Esophagus (tissue), 2 donors: ENCODE data around the gene UGT3A1. TPM values are rescaled to one million over a fixed set of nuclear protein-coding genes. Genes with fewer than 3 reads are reported as not detected.
"Not testable (repeated sequence)": the region's sequence is repeated elsewhere in the genome, so short reads cannot be mapped to it uniquely, and the experiment has no call there.

Experiments
- H3K27ac ChIP-seq, 2 donors: one replicate each; pipeline ENCODE4 v1.5.1; 2013; ENCODE audit warnings: low read depth in 2 of 2, mild to moderate bottlenecking in 2 of 2, inconsistent platforms in 1 of 2, low read length in 1 of 2, moderate library complexity in 1 of 2
- H3K27me3 ChIP-seq, 2 donors: one replicate each; pipeline ENCODE4 v1.6.1; 2013; ENCODE audit warnings: low read length in 2 of 2, control low read depth in 1 of 2, mild to moderate bottlenecking in 1 of 2; ENCODE audit not compliant: insufficient read depth in 2 of 2, control insufficient read depth in 1 of 2
- H3K36me3 ChIP-seq, 2 donors: one replicate each; pipeline ENCODE4 v1.6.1; 2013; ENCODE audit warnings: low read length in 1 of 2; ENCODE audit not compliant: control insufficient read depth in 2 of 2, insufficient read depth in 2 of 2
- H3K4me1 ChIP-seq, 2 donors: one replicate each; pipeline ENCODE4 v1.6.1; 2013; ENCODE audit warnings: low read length in 1 of 2; ENCODE audit not compliant: control insufficient read depth in 2 of 2, insufficient read depth in 2 of 2
- H3K4me3 ChIP-seq, 2 donors: one replicate each; pipeline ENCODE4 v1.5.1; 2013; ENCODE audit warnings: low read length in 2 of 2, mild to moderate bottlenecking in 2 of 2, low read depth in 1 of 2, moderate library complexity in 1 of 2
- H3K9me3 ChIP-seq, 2 donors: one replicate each; pipeline ENCODE4 v1.6.1; 2013; ENCODE audit warnings: mild to moderate bottlenecking in 2 of 2, low read depth in 1 of 2, low read length in 1 of 2, moderate library complexity in 1 of 2; ENCODE audit not compliant: control insufficient read depth in 2 of 2, insufficient read depth in 1 of 2
- WGBS, 2 donors: extraction: QIAGEN DNeasy Blood & Tissue Kit; methylation state at CpG; one replicate each; pipeline ENCODE4 v1.1.7; 2013; 5-methylcytosine and 5-hydroxymethylcytosine counted together
- polyA plus RNA-seq, 2 donors: library from polyadenylated mRNA; stranded (reverse); fragments of 200-250 nt; gene quantifications; one replicate each; pipeline ENCODE4 v1.2.3, GENCODE V29; 2013
- donor health status: healthy with polysubstance abuse.
- donor health status: Bipolar disorder and iron deficiency.

UGT3A1 gene
- polyA plus RNA-seq, 2 donors: 0.02 TPM

GRCh38 chr5:35999547-35999946 is 8.4 kb upstream of the UGT3A1 start:
- Histone ChIP-seq H3K36me3 (no peaks in the 10 kb centered on the region), H3K4me3 (no peak overlapping the region), H3K27ac (no peak overlapping the region), H3K27me3 (no peaks in the 10 kb centered on the region), H3K9me3 (no peaks in the 10 kb centered on the region), H3K4me1 (no peaks in the 10 kb centered on the region)
- 47 to 61% methylated on average over 1 of the region's 1 CpG for WGBS, 2 donors

DNA sequence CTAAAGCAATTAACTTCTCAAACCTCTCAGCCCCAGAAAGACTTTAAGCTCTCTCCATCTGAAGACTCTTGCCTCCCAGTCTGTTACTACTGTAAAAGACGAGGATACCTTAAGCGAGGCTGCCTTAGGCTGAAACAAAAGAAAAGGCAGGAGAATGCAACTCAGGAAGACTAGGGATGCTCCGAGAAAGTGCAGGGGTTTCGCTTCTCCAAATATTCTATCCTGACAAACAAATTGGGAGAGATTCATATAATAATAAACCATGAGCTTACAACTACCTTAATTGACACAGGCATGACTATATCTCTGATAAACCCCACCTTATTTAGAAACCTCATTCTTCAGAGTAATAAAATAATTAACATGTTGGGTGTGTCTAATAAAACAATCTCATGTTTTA is 4.9 kb upstream of the UGT3A1 start:
- Histone ChIP-seq H3K4me1 (no peaks in the 10 kb centered on the region), H3K27me3 (no peaks in the 10 kb centered on the region), H3K9me3 (no peaks in the 10 kb centered on the region), H3K27ac (no peak overlapping the region), H3K4me3 (no peak overlapping the region), H3K36me3 (no peaks in the 10 kb centered on the region)
- WGBS, 2 donors: 70 to 92% methylated on average over 4 of the region's 4 CpGs

- Histone ChIP-seq H3K27ac (no peak overlapping the region), H3K4me3 (no peak overlapping the region)
Measured at GRCh38 chr5:35990520-35990919, 670 bp downstream of the UGT3A1 start.

GRCh38 chr5:35988529-35988928 is 2.7 kb downstream of the UGT3A1 start:
- WGBS, 2 donors: 62 to 80% methylated on average over 4 of the region's 4 CpGs
- H3K27ac ChIP-seq: no peak overlapping the region
- H3K9me3 ChIP-seq: no peaks in the 10 kb centered on the region
- no peaks in the 10 kb centered on the region for H3K4me1 ChIP-seq
- no peaks in the 10 kb centered on the region for H3K36me3 ChIP-seq
- H3K27me3 ChIP-seq: no peaks in the 10 kb centered on the region
- H3K4me3 ChIP-seq: no peak overlapping the region

More at GRCh38 chr5:35990520-35990919, 670 bp downstream of the UGT3A1 start:
- no peaks in the 10 kb centered on the region for H3K27me3 ChIP-seq
- no peaks in the 10 kb centered on the region for H3K36me3 ChIP-seq
- H3K4me1 ChIP-seq: no peaks in the 10 kb centered on the region
- H3K9me3 ChIP-seq: no peaks in the 10 kb centered on the region
- 21 to 27% methylated on average over 12 of the region's 12 CpGs for WGBS, 2 donors

- Histone ChIP-seq H3K4me1 (no peaks in the 10 kb centered on the region), H3K9me3 (no peaks in the 10 kb centered on the region), H3K27ac (no peak overlapping the region), H3K36me3 (no peaks in the 10 kb centered on the region), H3K27me3 (no peaks in the 10 kb centered on the region), H3K4me3 (no peak overlapping the region)
- WGBS, 2 donors: 59 to 61% methylated on average over 3 of the region's 3 CpGs
Measured at GRCh38 chr5:35987776-35988175, 3.4 kb downstream of the UGT3A1 start.

DNA sequence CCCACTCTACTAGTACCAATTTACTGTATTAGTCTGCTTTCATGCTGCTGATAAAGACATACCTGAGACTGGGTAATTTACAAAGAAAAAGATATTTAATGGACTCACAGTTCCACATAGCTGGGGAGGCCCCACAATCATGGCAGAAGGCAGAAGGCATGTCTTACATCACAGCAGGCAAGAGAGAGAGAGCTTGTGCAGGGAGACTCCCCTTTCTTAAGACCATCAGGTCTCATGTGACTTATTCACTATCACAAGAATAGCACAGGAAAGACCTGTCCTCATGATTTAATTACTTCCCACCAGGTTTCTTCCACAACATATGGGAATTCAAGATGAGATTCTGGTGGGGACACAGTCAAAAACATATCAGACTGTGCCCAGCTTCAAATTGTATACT is 11.5 kb downstream of the UGT3A1 start:
- Histone ChIP-seq H3K27me3 (no peaks in the 10 kb centered on the region), H3K9me3 (peaks cover 0 to 3% of the 10 kb centered on the region in 2 donors), H3K36me3 (no peaks in the 10 kb centered on the region), H3K27ac (no peak overlapping the region), H3K4me1 (no peaks in the 10 kb centered on the region), H3K4me3 (no peak overlapping the region)

- H3K9me3 ChIP-seq, H3K27me3 ChIP-seq, H3K27ac ChIP-seq, H3K4me3 ChIP-seq, H3K4me1 ChIP-seq, H3K36me3 ChIP-seq: not testable (repeated sequence)
- WGBS, 2 donors: 58 to 82% methylated on average over 3 of the region's 3 CpGs
Measured at GRCh38 chr5:35976859-35977258, 14.3 kb downstream of the UGT3A1 start.

- Histone ChIP-seq H3K4me3 (no peak overlapping the region), H3K27ac (no peak overlapping the region), H3K27me3 (no peaks in the 10 kb centered on the region), H3K36me3 (no peaks in the 10 kb centered on the region), H3K4me1 (no peaks in the 10 kb centered on the region), H3K9me3 (peaks cover 0 to 3% of the 10 kb centered on the region in 2 donors)
- WGBS, 2 donors: 73 to 75% methylated on average over 4 of the region's 4 CpGs
Measured at GRCh38 chr5:35974570-35974969, 16.6 kb downstream of the UGT3A1 start.

DNA sequence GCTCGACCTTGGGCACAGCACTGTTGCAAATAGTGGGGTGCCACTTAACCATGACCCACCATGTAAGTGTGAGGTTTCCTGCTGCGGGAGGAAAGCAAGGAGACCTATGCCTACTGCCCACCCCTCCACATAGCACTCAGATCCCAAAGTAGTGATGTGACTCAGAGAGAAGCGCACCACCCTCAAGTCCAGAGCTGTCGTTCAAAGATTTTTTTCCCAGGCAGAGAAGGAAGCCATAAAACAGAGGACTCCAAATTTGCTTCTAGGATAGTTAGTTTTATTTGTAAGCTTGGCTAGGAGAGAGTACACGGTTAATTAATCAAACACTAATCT is 19.3 kb downstream of the UGT3A1 start:
- no peak overlapping the region for H3K27ac ChIP-seq
- no peaks in the 10 kb centered on the region for H3K4me1 ChIP-seq
- no peaks in the 10 kb centered on the region for H3K27me3 ChIP-seq
- H3K9me3 ChIP-seq: no peaks in the 10 kb centered on the region
- WGBS, 2 donors: 76 to 77% methylated on average over 5 of the region's 5 CpGs
- no peaks in the 10 kb centered on the region for H3K36me3 ChIP-seq
- no peak overlapping the region for H3K4me3 ChIP-seq

- no peak overlapping the region for H3K27ac ChIP-seq
- H3K4me3 ChIP-seq: no peak overlapping the region
- no peaks in the 10 kb centered on the region for H3K9me3 ChIP-seq
- no peaks in the 10 kb centered on the region for H3K27me3 ChIP-seq
- H3K36me3 ChIP-seq: no peaks in the 10 kb centered on the region
- WGBS, 2 donors: 73 to 81% methylated on average over 4 of the region's 4 CpGs
- H3K4me1 ChIP-seq: no peaks in the 10 kb centered on the region
Measured at GRCh38 chr5:35971186-35971877, 19.9 kb downstream of the UGT3A1 start.
